IPS-18c (cell line): Measurements from ENCODE around the gene TARBP2.
"Not testable (repeated sequence)": the region's sequence is repeated elsewhere in the genome, so short reads cannot be mapped to it uniquely, and the experiment has no call there.

Experiments
- H3K4me3 ChIP-seq: 2 replicates; pipeline ENCODE4 v1.7.0; 2013; ENCODE audit warnings: low read depth, mild to moderate bottlenecking, low read length, moderate library complexity; ENCODE audit not compliant: insufficient read depth
- H3K9me3 ChIP-seq: one replicate; pipeline ENCODE4 v1.6.1; 2013; ENCODE audit warnings: mild to moderate bottlenecking, low read length, moderate library complexity; ENCODE audit not compliant: control insufficient read depth, insufficient read depth

TARBP2 gene

DNA sequence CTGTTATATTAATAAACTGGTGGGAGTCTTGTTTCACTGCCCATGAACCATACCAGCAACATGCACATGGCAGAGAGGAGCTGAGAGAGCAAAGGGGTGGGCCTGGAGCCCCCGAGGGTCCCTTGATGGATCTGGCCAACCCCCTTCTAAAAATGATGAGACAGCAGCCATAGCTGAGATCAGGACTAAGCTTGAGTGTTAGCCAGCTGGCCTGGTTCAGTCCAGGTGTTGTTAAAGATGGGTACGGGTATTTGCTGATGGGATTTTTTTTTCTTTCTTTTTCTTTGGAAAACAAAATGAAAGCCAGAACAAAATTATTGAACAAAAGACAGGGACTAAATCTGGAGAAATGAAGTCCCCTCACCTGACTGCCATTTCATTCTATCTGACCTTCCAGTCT is 33.2 kb upstream of the TARBP2 start:
- H3K9me3 ChIP-seq = no peaks in the 10 kb centered on the region
- no peak overlapping the region for H3K4me3 ChIP-seq

DNA sequence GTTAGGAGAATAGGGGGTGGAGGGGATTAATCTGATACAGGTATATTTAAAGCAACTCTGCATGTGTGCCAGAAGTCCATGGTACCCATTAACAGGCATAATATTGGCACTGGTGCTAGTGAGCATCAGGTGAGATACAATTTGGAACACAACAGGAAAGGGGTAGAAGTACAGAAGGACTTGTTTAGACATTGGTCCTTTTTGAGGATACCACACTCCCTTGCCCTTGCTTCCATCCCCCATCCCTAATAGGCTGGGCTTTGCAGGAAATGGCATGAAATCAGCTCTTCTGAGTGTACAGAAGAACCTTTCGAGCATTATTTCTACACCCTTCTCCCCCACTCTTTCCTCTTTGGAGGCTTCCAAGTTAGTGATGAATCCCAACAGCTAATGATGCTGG is 32.8 kb upstream of the TARBP2 start:
- Histone ChIP-seq H3K4me3 (no peak overlapping the region), H3K9me3 (no peaks in the 10 kb centered on the region)

DNA sequence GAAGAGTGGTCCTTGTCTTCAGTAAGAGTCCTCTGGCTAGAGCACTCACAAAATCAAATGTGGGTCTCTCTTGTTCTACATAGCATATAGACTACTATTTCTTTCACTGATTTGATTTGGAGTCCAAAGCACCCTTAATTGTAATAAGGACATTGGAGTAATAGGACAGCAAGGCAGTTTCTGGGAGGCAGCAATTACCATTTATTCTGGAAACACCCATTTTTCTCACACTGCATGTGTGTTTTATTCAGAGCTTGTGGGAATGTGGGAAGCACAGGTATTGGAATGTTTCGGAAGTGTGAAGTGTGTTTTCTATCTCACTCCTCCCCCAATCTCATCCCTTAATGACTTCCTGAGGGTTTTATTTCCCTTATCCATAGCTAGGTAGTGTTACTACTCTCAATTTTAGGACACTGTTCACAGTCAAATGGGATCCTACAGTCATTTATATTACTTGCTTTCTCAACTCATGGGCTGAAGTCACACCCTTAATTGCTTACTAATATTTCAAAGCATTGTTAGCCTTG is 29.0 kb upstream of the TARBP2 start:
- no peaks in the 10 kb centered on the region for H3K9me3 ChIP-seq

GRCh38 chr12:53474077-53474476 is 27.0 kb upstream of the TARBP2 start:
- Histone ChIP-seq H3K4me3 (no peak overlapping the region), H3K9me3 (no peaks in the 10 kb centered on the region)

More for the DNA sequence above, 29.0 kb upstream of the TARBP2 start:
- no peak overlapping the region for H3K4me3 ChIP-seq

DNA sequence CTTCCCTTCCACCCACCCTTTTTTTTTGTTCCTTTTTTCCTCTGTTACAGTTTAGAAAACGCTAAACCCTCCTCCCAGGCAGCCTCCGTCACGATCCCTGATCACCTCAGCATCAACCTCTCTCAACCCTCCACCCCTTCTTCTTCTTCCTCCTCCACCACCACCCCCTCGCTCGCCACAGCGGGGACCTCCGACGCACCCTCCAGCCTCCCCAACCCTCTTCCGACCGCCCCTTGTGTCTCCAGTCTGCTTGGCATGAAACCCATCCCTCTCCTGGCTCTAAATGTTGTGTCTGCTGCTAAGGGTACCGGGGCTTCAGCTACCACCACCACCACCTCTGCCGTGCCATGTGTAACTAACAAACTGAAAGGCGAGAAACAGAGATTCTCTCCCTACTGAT is 26.3 kb upstream of the TARBP2 start:
- Histone ChIP-seq H3K4me3 (no peak overlapping the region), H3K9me3 (no peaks in the 10 kb centered on the region)

DNA sequence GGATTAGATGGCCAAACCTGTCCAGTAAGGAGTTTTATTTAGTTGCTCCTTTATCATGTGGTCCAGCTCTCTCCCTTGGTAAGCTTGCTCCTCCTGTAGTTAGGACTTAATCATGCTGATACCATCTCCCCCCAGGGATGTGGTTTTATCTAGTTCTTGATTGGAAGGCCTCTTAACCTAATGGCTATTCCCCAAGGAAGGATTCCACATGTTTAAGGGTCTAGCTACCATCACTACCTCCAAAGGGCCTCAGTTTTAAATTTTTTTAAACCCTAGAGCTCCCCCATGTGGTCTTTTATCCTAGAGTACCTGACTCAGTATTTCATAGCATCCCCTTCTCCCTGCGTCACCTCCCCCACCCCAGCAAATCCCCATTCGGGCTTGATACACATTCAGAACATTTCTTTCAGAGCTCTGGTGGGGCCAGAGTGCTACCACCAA is 24.3 kb upstream of the TARBP2 start:
- no peak overlapping the region for H3K4me3 ChIP-seq
- no peaks in the 10 kb centered on the region for H3K9me3 ChIP-seq

DNA sequence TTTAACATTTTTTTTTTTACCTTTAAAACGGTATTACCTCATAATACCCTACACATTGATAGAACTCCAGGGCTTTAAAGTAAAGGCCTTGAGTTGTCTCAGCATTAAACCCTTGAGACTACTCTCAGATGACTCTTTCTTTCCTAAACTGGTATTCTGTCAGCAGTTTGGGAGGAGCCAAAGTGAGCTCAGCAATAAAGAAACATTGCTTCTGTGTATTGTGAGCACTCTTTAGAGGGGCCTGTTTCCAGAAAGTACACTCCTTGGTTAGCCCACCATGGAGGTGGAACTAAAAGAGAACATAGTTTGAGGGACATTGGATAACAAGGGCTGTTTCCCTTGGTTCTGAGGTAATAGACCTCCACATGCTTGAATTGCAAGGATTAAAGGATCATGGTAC is 22.2 kb upstream of the TARBP2 start:
- no peak overlapping the region for H3K4me3 ChIP-seq
- no peaks in the 10 kb centered on the region for H3K9me3 ChIP-seq

- Histone ChIP-seq H3K4me3 (no peak overlapping the region), H3K9me3 (no peaks in the 10 kb centered on the region)
Measured at GRCh38 chr12:53479331-53479730, 21.8 kb upstream of the TARBP2 start.

GRCh38 chr12:53480491-53481442 is 20.3 kb upstream of the TARBP2 start:
- no peaks in the 10 kb centered on the region for H3K9me3 ChIP-seq
- H3K4me3 ChIP-seq = no peak overlapping the region

DNA sequence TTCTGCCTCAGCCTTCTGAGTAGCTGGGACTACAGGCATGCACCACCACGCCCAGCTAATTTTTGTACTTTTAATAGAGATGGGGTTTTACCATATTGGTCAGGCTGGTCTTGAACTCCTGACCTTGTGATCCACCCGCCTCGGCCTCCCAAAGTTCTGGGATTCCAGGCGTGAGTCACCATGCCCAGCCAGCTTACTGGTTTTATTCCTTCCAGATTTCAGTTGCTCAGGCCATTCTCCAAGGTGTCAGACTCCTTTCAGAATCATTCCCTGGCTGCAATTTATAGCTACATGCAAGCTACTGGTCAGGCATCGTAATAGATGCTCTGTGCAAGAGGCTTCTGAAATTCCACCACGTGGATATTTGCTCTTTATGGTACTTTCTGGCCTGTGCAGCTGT is 19.6 kb upstream of the TARBP2 start:
- not testable (repeated sequence) for H3K4me3 ChIP-seq, H3K9me3 ChIP-seq

- Histone ChIP-seq H3K9me3 (no peaks in the 10 kb centered on the region), H3K4me3 (no peak overlapping the region)
Measured at GRCh38 chr12:53481939-53482586, 19.0 kb upstream of the TARBP2 start.

GRCh38 chr12:53482626-53483168 is 18.4 kb upstream of the TARBP2 start:
- Histone ChIP-seq H3K9me3 (no peaks in the 10 kb centered on the region), H3K4me3 (no peak overlapping the region)

GRCh38 chr12:53483225-53483978 is 17.7 kb upstream of the TARBP2 start:
- Histone ChIP-seq H3K4me3 (no peak overlapping the region), H3K9me3 (no peaks in the 10 kb centered on the region)

DNA sequence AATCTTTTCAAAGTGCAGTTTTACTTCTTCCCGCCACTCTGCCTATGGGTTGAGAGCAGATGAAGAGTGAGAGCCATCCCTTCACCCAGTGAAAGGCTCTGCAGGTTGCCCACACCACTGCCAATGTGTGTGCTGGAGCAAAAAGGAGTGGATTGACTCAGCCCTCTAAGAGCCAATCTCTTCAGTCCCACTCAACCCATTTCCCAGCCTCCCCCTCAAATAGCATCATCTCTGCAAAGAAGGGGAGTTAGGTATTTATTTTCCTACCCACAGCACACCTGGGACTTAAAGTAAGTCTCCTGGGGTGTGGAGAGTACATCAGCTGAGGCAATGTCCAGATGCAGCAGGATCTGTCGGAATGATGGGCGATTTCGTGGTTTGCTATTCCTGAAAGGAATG is 17.1 kb upstream of the TARBP2 start:
- no peaks in the 10 kb centered on the region for H3K9me3 ChIP-seq
- H3K4me3 ChIP-seq = no peak overlapping the region

DNA sequence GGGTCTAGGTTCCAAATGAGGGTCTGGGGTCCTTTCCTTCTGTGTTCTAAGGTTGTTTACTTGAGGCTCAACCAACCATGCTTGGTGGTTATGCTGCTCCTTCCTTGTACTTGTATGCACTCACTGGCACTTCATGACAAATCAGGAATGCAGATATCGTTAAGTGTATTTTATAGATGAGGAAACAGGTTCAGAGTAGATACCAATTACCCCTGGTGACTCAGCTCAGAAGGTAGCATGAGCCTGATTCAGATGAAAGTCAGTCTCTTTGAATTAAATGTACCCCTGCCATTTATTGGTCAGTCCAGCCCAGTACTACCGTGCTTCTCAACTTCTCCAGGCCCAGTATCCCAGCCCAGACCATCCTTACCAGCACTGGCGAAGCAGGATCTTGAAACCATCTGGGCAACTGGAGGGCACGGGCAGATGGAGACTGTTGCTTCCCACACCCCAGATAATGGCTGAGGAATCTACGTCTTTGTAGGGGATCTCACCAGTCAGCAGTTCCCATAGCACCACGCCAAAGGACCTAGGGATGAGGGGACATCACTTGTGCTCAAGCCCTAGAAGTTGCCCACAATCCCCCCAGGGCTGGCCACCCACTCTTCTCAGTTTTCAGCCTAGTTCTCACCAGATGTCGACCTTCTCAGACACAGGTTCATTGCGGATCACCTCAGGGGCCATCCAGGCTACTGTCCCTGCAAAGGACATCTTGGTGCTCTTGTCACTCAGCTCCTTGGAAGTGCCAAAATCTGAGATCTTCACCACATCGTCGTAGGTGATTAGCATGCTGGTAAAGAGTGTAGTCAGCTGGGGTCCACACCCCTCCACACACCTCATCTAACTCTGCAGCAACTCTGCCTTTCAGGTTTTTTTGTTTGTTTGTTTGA is 16.2 kb upstream of the TARBP2 start:
- H3K9me3 ChIP-seq = no peaks in the 10 kb centered on the region
- H3K4me3 ChIP-seq = no peak overlapping the region

- no peak overlapping the region for H3K4me3 ChIP-seq
- H3K9me3 ChIP-seq = no peaks in the 10 kb centered on the region
Measured at GRCh38 chr12:53485955-53486735, 14.9 kb upstream of the TARBP2 start.
